ENCODE data around the gene ZNF536. TPM values are rescaled to one million over a fixed set of nuclear protein-coding genes. Genes with fewer than 3 reads are reported as not detected.

Gene ZNF536
- total and polyA plus RNA-seq, 10 of the 15 experiments (the other 5 are each of a cell fraction or from before 2014, with no cell fraction given) = not detected

DNA sequence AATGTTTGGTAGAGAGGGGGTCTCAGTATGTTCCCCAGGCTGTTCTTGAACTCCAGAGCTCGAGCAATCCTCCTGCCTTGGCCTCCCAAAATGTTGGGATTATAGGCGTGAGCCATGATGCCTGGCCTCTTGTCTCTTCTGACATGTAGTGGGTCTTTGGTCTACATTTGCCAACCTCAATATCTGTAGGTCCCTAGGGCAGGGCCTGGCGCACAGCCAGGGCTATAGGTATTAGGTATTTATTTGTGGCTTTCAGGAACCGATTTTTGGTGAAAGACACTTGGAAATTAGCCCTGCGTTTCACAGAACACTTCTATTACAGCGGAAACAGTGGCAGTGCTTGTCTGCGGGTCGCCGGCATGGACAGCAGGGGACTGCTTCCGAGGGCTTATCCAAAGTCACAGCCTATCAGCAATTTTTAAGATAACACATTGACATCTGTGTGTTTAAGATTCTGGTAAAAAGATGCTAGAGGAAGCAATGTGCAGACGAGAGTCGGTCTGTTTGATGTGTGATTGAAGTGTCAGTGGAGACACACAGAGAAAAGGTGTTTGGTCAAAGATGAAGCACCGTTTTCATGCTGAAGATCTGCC lies 14.5 kb downstream of the ZNF536 start:
- no peak for DNase-seq (ENCODE audit: low read depth, low spot score)
- SMC1A ChIA-PET (ENCODE audit: uncharacterized antibody, unreplicated experiment) = no interaction called here
- intact Hi-C loops (cut with micrococcal nuclease; ENCODE audit: unreplicated experiment) = no loop called here
- no peak for FAIRE-seq
- no peak overlapping the region for H3K4me3 ChIP-seq
- no peaks in the 10 kb centered on the region for H3K4me1 ChIP-seq (ENCODE audit: control insufficient read depth, insufficient read depth, low read length)
- RAD21 ChIA-PET (ENCODE audit: unreplicated experiment) = no interaction called here
- ATAC-seq = no peak
- WGBS (ENCODE audit: insufficient coverage, insufficient replicate concordance, low lambda C conversion rate, missing lambda C conversion rate) = 14% methylated on average over 13 of the region's 13 CpGs
- POLR2A ChIA-PET = no interaction called here
- BruUV-seq (replicated peaks) = no TSS peak
- no peaks in the 10 kb centered on the region for H3K27me3 ChIP-seq (replicated peaks in 1 of 2; ENCODE audit: control insufficient read depth in 2 of 2, insufficient read depth in 2 of 2, low read length in 1 of 2)
- in situ Hi-C loops (cut with MboI) = no loop called here
- TF ChIP-seq, protein P1, sequence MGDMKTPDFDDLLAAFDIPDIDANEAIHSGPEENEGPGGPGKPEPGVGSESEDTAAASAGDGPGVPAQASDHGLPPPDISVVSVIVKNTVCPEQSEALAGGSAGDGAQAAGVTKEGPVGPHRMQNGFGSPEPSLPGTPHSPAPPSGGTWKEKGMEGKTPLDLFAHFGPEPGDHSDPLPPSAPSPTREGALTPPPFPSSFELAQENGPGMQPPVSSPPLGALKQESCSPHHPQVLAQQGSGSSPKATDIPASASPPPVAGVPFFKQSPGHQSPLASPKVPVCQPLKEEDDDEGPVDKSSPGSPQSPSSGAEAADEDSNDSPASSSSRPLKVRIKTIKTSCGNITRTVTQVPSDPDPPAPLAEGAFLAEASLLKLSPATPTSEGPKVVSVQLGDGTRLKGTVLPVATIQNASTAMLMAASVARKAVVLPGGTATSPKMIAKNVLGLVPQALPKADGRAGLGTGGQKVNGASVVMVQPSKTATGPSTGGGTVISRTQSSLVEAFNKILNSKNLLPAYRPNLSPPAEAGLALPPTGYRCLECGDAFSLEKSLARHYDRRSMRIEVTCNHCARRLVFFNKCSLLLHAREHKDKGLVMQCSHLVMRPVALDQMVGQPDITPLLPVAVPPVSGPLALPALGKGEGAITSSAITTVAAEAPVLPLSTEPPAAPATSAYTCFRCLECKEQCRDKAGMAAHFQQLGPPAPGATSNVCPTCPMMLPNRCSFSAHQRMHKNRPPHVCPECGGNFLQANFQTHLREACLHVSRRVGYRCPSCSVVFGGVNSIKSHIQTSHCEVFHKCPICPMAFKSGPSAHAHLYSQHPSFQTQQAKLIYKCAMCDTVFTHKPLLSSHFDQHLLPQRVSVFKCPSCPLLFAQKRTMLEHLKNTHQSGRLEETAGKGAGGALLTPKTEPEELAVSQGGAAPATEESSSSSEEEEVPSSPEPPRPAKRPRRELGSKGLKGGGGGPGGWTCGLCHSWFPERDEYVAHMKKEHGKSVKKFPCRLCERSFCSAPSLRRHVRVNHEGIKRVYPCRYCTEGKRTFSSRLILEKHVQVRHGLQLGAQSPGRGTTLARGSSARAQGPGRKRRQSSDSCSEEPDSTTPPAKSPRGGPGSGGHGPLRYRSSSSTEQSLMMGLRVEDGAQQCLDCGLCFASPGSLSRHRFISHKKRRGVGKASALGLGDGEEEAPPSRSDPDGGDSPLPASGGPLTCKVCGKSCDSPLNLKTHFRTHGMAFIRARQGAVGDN (IDR thresholded peaks at IDR 0.05) = no peak
- TF ChIP-seq SUPT20H (IDR thresholded peaks at IDR 0.05; ENCODE audit: borderline replicate concordance, control insufficient read depth, low read depth, low read length) (no peak), EZH2 (IDR thresholded peaks at IDR 0.05; ENCODE audit: borderline replicate concordance, control insufficient read depth, low read depth, low read length) (no peak), NBN (IDR thresholded peaks at IDR 0.05) (no peak), MYC (IDR thresholded peaks at IDR 0.05; ENCODE audit: insufficient read depth, insufficient read length, insufficient replicate concordance, low read length, severe bottlenecking) (no peak), GABPA (IDR thresholded peaks at IDR 0.05; ENCODE audit: low read depth) (no peak), CHD2 (IDR thresholded peaks at IDR 0.05; ENCODE audit: borderline replicate concordance, low read depth, low read length) (no peak), STAT1 (conservative IDR thresholded peaks at IDR 0.05) (no peak), SP1 (IDR thresholded peaks at IDR 0.05; ENCODE audit: low read depth, low read length) (no peak), CBX3 (IDR thresholded peaks at IDR 0.05; ENCODE audit: borderline replicate concordance, low read depth) (no peak), TARDBP (IDR thresholded peaks at IDR 0.05; ENCODE audit: borderline replicate concordance) (no peak)
- TF ChIP-seq, protein P2, sequence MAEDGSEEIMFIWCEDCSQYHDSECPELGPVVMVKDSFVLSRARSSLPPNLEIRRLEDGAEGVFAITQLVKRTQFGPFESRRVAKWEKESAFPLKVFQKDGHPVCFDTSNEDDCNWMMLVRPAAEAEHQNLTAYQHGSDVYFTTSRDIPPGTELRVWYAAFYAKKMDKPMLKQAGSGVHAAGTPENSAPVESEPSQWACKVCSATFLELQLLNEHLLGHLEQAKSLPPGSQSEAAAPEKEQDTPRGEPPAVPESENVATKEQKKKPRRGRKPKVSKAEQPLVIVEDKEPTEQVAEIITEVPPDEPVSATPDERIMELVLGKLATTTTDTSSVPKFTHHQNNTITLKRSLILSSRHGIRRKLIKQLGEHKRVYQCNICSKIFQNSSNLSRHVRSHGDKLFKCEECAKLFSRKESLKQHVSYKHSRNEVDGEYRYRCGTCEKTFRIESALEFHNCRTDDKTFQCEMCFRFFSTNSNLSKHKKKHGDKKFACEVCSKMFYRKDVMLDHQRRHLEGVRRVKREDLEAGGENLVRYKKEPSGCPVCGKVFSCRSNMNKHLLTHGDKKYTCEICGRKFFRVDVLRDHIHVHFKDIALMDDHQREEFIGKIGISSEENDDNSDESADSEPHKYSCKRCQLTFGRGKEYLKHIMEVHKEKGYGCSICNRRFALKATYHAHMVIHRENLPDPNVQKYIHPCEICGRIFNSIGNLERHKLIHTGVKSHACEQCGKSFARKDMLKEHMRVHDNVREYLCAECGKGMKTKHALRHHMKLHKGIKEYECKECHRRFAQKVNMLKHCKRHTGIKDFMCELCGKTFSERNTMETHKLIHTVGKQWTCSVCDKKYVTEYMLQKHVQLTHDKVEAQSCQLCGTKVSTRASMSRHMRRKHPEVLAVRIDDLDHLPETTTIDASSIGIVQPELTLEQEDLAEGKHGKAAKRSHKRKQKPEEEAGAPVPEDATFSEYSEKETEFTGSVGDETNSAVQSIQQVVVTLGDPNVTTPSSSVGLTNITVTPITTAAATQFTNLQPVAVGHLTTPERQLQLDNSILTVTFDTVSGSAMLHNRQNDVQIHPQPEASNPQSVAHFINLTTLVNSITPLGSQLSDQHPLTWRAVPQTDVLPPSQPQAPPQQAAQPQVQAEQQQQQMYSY (CRISPR knock-in tag; IDR thresholded peaks at IDR 0.05) = no peak
- no peak overlapping the region for H3K4me2 ChIP-seq (ENCODE audit: control insufficient read depth, insufficient read depth)
- H3K9ac ChIP-seq (ENCODE audit: control insufficient read depth, insufficient read depth, low read length) = no peak overlapping the region
- CTCF ChIA-PET = no interaction called here
- H3K9me3 ChIP-seq (replicated peaks; ENCODE audit: control insufficient read depth, insufficient read depth, low read length) = no peaks in the 10 kb centered on the region
- H4K20me1 ChIP-seq (ENCODE audit: control insufficient read depth, insufficient read depth) = no peaks in the 10 kb centered on the region
- H3K79me2 ChIP-seq (ENCODE audit: control insufficient read depth, insufficient read depth, low read length) = no peaks in the 10 kb centered on the region
- no peak overlapping the region for H2AFZ ChIP-seq (ENCODE audit: control insufficient read depth, low read depth, low read length)
- no peak overlapping the region for H3K27ac ChIP-seq (ENCODE audit: control insufficient read depth, insufficient read depth)
- H3K36me3 ChIP-seq (ENCODE audit: control insufficient read depth in 2 of 2, insufficient read depth in 2 of 2, low read length in 1 of 2) = no peaks in the 10 kb centered on the region
